NCI-H526 (cell line): ENCODE measurements around the gene AXL.
"Not testable (repeated sequence)": the region's sequence is repeated elsewhere in the genome, so short reads cannot be mapped to it uniquely, and the experiment has no call there.

ENCODE experiments used
- DNase-seq, 2 experiments: peaks; one replicate each; lab custom pipeline; 2025; lab: John Stamatoyannopoulos, UW

The AXL gene

GRCh38 chr19:41276231-41276630 lies 57.2 kb downstream of the AXL start:
- no peak for DNase-seq

- no peak for DNase-seq
Measured at GRCh38 chr19:41278478-41278877, 59.5 kb downstream of the AXL start.

GRCh38 chr19:41288673-41289530 lies 69.9 kb downstream of the AXL start:
- peak in 1 of 2 experiments; percentile 29 for DNase-seq

GRCh38 chr19:41289814-41290213 lies 70.8 kb downstream of the AXL start:
- not testable (repeated sequence) for DNase-seq

GRCh38 chr19:41294393-41294792 lies 75.4 kb downstream of the AXL start:
- no peak for DNase-seq

GRCh38 chr19:41295499-41295898 lies 76.5 kb downstream of the AXL start:
- DNase-seq = no peak

GRCh38 chr19:41296433-41296871 lies 77.4 kb downstream of the AXL start:
- no peak for DNase-seq

- DNase-seq = peak; percentile 51 to 81
Measured at GRCh38 chr19:41297628-41298347, 78.8 kb downstream of the AXL start.

- DNase-seq = peak; percentile 20 to 37
Measured at GRCh38 chr19:41298348-41298964, 79.4 kb downstream of the AXL start.

GRCh38 chr19:41299046-41299754 lies 80.2 kb downstream of the AXL start:
- no peak for DNase-seq

GRCh38 chr19:41299755-41300089 lies 80.7 kb downstream of the AXL start:
- DNase-seq = no peak

- DNase-seq = no peak
Measured at GRCh38 chr19:41300555-41300954, 81.5 kb downstream of the AXL start.

- DNase-seq = no peak
Measured at GRCh38 chr19:41302624-41303351, 83.8 kb downstream of the AXL start.

GRCh38 chr19:41303954-41304353 lies 84.9 kb downstream of the AXL start:
- DNase-seq = no peak

- DNase-seq = no peak
Measured at GRCh38 chr19:41304706-41305483, 85.9 kb downstream of the AXL start.

GRCh38 chr19:41305927-41306793 lies 87.1 kb downstream of the AXL start:
- no peak for DNase-seq

GRCh38 chr19:41307090-41307875 lies 88.3 kb downstream of the AXL start:
- no peak for DNase-seq

- DNase-seq = no peak
Measured at GRCh38 chr19:41307954-41308449, 89.0 kb downstream of the AXL start.
